NCI-H2107 treated with DMSO at 0.1 percent for 48 hours (cell line): ENCODE results near the gene CRYGN.

Source experiments
- DNase-seq: peaks from one replicate; lab custom pipeline; 2025; ENCODE audit not compliant: unreplicated experiment; lab: John Stamatoyannopoulos, UW

Gene CRYGN

DNA sequence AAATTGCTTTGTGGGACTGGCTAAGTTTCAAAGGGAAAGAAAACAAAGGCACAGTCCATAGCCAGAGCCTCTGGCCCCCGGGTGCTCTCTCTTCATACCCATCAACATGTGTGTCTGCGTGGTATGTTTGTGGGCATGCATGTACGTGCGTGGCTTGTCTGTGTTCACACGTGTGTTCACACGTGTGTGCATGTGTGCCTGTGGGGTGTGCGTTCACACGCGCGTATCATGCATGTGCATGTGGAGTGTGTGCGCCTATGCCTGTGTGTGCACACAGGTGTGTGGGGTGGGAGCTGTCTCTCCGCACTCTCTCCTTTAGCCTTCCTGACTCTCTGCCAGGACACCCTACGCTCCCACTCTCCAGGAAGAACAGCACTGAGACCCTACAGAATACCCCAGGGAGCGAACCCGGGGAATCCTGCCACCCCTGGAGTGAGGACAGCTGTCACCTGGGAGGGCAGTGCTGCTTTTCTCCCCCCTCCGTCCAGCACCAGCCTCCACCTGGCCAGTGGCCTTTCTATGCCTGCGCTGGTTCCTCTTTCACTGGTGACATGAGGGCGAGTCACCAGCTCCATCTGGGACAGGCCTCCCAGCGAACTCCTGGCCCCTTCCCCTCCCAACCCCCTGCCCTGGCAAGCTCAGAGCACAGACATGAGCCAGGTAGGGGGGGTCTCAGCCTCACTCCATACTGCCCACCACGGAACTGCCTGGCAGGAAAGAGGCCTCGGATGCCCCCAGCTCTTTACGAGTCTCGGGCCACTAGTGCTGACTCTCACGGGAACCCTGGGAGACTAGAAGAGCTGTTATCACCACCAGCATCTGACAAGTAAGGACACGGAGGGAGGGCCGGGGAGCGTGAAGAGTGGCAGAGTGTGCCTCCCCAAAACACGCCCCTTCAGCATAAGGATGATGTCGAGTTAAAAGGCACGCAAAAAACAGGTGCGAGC, 46.6 kb downstream of the CRYGN start:
- DNase-seq = no peak

DNA sequence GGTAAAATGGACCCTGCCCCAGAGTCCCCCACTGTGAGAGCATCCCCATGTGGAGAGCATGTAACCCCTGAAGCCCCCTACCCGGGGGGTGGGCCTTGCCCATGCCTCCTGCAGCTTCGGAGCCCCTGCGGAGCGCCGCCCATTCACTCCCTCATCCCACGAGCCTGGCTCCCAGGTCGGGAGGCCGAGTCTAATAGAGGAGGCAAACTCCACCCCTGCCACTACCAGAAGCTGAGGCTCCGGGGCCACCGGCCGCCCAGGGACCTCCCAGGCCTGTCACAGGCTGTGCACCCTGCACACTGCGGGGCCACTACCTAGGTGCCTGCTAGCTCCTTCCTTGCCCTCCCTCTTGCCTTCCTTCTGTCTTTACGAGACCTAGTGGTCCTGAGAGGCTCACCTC, 47.5 kb downstream of the CRYGN start:
- DNase-seq = no peak

- no peak for DNase-seq
Measured at GRCh38 chr7:151392002-151392401, 47.9 kb downstream of the CRYGN start.

GRCh38 chr7:151391358-151391730, 48.6 kb downstream of the CRYGN start:
- DNase-seq = no peak

- DNase-seq = no peak
Measured at GRCh38 chr7:151390598-151391357, 49.2 kb downstream of the CRYGN start.

DNA sequence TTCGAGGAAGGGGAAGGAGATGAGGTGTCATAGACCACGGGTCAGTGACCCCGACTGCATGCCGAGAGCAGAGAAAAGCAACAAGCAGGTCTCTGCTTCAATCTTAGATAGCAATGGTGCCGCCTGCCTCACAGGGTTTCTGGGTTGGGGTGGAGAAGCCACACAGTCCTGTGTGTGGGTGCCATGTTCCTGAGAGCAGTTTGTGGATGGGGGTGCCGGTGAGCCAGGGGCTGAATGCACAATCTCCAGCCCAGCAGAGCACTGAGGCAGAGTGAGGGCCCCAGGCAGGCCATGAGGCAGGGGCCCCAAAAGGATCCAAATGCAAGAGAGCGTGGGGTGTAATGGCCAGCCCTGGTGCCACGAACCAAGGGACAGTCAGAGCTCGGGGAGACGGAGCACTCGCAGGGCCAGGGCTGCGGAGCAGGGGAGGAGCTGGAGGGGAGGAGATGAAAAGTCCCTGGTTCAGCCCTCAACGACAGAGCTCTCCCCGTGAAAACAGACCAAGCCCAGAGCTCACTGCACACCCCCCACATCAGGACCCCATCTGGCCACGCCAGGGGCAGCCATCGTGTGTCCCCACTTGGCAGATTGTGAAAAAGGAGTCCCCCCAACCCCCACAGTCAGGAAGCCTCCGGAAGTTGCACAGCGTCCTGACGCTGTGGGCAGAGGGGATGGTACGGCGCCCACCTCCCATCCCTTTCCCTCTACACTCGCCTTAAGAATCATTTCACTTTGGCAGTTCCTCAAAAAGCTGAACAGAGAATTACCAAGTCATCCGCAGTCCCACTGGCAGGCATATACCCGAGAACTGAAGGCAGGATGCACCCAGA, 50.0 kb downstream of the CRYGN start:
- DNase-seq = no peak

- no peak for DNase-seq
Measured at GRCh38 chr7:151389096-151389767, 50.7 kb downstream of the CRYGN start.

GRCh38 chr7:151388430-151388829, 51.5 kb downstream of the CRYGN start:
- DNase-seq = no peak

- no peak for DNase-seq
Measured at GRCh38 chr7:151388007-151388297, 52.0 kb downstream of the CRYGN start.

DNA sequence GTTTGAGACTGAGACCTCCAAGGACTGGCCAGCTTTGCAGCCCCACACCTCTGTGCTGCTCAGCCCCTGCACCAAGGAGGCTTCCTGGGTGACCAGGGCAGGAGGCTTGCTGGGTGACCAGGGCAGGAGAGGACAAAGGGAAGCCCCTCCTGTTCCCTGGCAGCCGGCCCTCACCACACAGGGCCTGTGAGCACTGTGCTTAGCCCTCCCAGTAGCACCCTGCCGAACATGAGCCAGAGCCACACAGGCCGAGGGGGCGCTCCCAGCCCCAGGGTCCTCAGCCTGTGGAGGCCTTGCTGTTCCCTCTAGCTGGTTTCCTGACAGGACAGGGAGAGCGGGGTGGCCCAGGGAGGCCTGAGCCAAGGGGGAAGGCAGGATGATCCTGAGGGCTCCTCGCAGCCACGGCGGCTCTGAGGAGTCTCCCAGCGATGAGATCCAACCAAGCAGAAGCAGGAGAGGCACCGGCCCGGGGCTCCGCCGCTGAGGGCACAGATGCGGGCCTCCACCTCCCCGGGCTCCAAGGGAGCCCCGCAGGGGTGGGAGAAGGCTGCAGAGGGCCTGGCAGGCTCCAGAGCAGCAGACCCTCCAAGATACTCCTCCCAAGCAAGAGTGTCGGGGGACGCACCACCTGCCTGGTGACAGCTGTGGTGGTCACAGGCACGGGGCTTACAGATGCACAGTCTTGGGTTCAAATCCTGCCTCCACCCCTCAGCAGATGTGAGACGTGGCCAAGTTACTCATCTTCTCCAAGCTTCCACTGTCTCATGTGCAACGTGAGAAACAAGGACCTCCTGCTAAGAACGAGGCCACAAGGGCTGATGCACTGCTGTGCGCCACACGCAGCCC, 52.6 kb downstream of the CRYGN start:
- no peak for DNase-seq

DNA sequence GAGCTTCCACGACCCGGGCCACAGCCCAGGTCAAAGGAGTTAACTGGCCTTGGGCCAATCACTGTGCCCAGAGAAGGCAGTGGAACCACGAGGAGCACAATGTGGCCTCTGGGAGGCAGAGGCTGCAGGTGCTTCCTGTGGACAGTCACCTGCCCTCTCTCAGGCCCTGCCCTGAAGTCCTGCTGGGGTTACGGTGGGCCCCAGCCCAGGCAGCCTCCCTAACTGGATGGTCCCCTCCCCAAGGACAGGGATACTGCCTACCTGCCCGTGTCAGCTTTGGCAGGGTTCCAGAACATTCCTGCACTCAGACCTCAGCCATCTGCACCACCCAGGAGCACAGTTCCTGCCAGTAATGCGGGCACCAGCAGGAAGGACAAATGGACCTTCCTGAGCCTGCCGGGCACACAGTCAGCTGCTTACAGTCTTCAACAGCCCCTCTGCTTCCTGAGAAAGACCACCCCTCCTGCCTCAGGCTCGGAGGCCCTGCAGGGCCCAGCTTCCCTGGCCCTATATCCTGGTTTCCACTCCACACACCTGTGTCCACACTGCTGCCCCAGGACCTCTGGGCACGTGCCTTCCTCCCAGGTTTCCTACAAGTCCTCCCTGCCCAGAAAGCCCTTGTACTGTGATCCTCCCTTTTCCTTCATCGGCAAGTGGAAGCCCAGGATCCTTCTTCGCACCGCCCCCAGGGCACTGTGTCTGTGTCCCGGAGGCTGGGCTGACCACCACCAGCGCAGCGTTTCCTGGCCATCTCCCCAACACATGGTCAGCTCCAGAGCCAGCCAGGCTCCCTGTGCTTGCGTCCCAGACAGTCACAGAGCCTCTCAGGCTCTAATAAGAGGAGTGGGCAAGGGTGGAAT, 53.4 kb downstream of the CRYGN start:
- no peak for DNase-seq

DNA sequence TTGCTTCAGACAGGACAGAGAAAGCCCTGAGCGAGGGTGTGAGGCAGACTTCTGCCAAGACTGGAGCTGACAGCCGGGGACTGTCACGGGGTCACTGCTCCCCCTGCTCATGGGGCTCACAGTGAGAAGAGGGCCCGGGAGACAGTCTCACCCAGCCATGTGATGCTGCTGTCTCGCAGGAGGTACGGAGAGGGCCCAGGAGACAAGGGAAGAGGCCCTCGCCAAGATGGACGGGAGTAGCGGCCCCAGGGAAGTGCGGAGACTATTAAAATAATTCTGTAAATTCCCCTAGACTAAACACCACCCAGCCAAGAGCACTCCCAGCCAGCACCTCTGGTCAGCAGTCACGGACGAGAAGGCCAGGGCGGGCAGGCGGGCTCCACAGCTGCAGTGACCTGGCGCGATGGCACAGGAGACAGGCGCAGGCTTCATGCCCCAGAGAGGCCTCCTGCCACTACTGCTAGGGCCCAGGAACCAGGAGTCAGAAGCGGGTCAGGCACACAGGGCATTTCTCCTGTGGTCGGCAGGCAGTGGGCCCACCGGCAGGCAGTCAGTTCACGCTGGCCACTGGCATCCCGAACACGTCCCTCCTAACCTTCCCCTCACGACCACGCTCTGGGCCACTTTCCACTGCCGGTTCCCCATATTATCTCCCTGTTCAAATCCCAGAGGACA, 54.2 kb downstream of the CRYGN start:
- no peak for DNase-seq

- DNase-seq = no peak
Measured at GRCh38 chr7:151384776-151385625, 54.9 kb downstream of the CRYGN start.

GRCh38 chr7:151384352-151384697, 55.6 kb downstream of the CRYGN start:
- no peak for DNase-seq

- DNase-seq = no peak
Measured at GRCh38 chr7:151383638-151384351, 56.1 kb downstream of the CRYGN start.

GRCh38 chr7:151382079-151382885, 57.7 kb downstream of the CRYGN start:
- DNase-seq = no peak
